Natural killer cell (primary cell): Measurements from ENCODE around the gene SLU7. TPM values are rescaled to one million over a fixed set of nuclear protein-coding genes. Genes with fewer than 3 reads are reported as not detected.

Experiments
- ATAC-seq, 3 donors: fragments of 150-1000 bp in 2 of 3; fragments of 200-7000 bp in 1 of 3; cut with Tn5 transposase; 1 replicate in 1 of 3; 2 replicates in 2 of 3; pipeline ENCODE4 v1.10.0; 2021; ENCODE audit warnings: mild to moderate bottlenecking in 2 of 3, moderate library complexity in 2 of 3
- DNase-seq, 2 donors: peaks; one replicate each; pipeline versions ENCODE4 v3.0.0 to v3.0.0-alpha.2; 2013 to 2021; ENCODE audit warnings: mixed read lengths in 1 of 2
- H3K27ac ChIP-seq: one replicate; pipeline ENCODE4 v1.5.1; 2013; ENCODE audit warnings: mild to moderate bottlenecking, low read length
- H3K27me3 ChIP-seq: one replicate; pipeline ENCODE4 v1.6.1; 2013; ENCODE audit warnings: low read length; ENCODE audit not compliant: control insufficient read depth, insufficient read depth
- H3K36me3 ChIP-seq: one replicate; pipeline ENCODE4 v1.6.1; 2013; ENCODE audit warnings: low read length; ENCODE audit not compliant: control insufficient read depth, insufficient read depth
- H3K4me1 ChIP-seq: one replicate; pipeline ENCODE4 v1.6.1; 2013; ENCODE audit warnings: low read length; ENCODE audit not compliant: control insufficient read depth, insufficient read depth
- H3K4me3 ChIP-seq: one replicate; pipeline ENCODE4 v1.5.1; 2013; ENCODE audit warnings: low read length
- H3K9me3 ChIP-seq: one replicate; pipeline ENCODE4 v1.6.1; 2013; ENCODE audit warnings: low read length; ENCODE audit not compliant: control insufficient read depth, insufficient read depth
- H3K27ac Mint-ChIP-seq, 2 donors: one replicate each; pipeline ENCODE4 v1.8.0; 2022; ENCODE audit warnings: mild to moderate bottlenecking in 2 of 2, mixed read lengths in 2 of 2, moderate library complexity in 1 of 2
- H3K27me3 Mint-ChIP-seq, 2 donors: one replicate each; pipeline ENCODE4 v1.8.0; 2022; ENCODE audit warnings: low read depth in 2 of 2, mixed read lengths in 2 of 2
- H3K36me3 Mint-ChIP-seq: one replicate; pipeline ENCODE4 v1.8.0; 2022; ENCODE audit warnings: mixed read lengths
- H3K4me1 Mint-ChIP-seq, 2 donors: one replicate each; pipeline ENCODE4 v1.8.0; 2022; ENCODE audit warnings: mixed read lengths in 2 of 2
- H3K4me3 Mint-ChIP-seq: one replicate; pipeline ENCODE4 v1.8.0; 2022; ENCODE audit warnings: mild to moderate bottlenecking, moderate library complexity, mixed read lengths
- H3K9me3 Mint-ChIP-seq, 2 donors: one replicate each; pipeline ENCODE4 v1.8.0; 2022; ENCODE audit warnings: mixed read lengths in 2 of 2
- WGBS: methylation state at CpG from one replicate; pipeline ENCODE4 v1.1.7; 2013; ENCODE audit warnings: missing lambda C conversion rate; ENCODE audit not compliant: insufficient coverage; 5-methylcytosine and 5-hydroxymethylcytosine counted together
- intact Hi-C: fragments of 100-400 bp; cut with micrococcal nuclease; formaldehyde crosslinking; loops from one replicate; pipeline ENCODE4 v1.14.2; 2022
- total RNA-seq, 4 donors: library from RNA; stranded (reverse); fragments of 120-200 nt in 1 of 4; gene quantifications; one replicate each; pipeline versions ENCODE4 v1.2.3 to v1.2.4, GENCODE V29; 2013 to 2022
- TF ChIP-seq, protein P1 (sequence below): fragments of 200-600 bp; IDR thresholded peaks from one replicate; pipeline ENCODE4 v1.8.0; 2022; ENCODE audit warnings: antibody characterized with exemption

Gene SLU7
- total RNA-seq, 3 donors from 2014 or later (not counting 1 experiment from before 2014, with no cell fraction given): 114 to 143 (median 118) TPM

DNA sequence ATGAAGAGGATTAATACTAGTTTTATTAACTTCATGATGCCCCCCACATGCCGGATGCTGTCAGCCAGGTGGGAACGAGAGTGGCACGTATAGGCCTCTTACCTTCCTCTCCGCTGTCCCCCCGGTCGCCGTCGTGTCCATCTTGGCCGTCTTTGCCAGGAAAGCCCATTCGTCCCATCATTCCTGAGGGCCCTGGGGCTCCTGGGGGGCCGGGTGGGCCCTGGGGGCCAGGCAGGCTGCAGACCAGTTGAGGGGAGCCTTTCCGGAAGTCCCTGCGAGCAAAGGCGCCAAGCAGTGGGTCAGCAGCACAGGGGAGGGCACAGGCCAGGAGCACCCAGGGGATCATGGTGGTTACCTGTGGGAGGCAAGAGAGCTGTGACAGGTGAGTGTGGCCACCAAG lies 64.2 kb downstream of the SLU7 start:
- no peaks in the 10 kb centered on the region for H3K4me1 ChIP-seq
- intact Hi-C loops: no loop called here
- H3K36me3 Mint-ChIP-seq: no peaks in the 10 kb centered on the region
- ATAC-seq (no peak), DNase-seq (no peak)
- no peaks in the 10 kb centered on the region for H3K9me3 ChIP-seq
- no peak overlapping the region for H3K27ac Mint-ChIP-seq
- H3K4me1 Mint-ChIP-seq: no peaks in the 10 kb centered on the region
- H3K4me3 Mint-ChIP-seq: no peak overlapping the region
- H3K27ac ChIP-seq: no peak overlapping the region
- peaks cover 2 to 5% of the 10 kb centered on the region in 2 donors for H3K27me3 Mint-ChIP-seq
- TF ChIP-seq, protein P1, sequence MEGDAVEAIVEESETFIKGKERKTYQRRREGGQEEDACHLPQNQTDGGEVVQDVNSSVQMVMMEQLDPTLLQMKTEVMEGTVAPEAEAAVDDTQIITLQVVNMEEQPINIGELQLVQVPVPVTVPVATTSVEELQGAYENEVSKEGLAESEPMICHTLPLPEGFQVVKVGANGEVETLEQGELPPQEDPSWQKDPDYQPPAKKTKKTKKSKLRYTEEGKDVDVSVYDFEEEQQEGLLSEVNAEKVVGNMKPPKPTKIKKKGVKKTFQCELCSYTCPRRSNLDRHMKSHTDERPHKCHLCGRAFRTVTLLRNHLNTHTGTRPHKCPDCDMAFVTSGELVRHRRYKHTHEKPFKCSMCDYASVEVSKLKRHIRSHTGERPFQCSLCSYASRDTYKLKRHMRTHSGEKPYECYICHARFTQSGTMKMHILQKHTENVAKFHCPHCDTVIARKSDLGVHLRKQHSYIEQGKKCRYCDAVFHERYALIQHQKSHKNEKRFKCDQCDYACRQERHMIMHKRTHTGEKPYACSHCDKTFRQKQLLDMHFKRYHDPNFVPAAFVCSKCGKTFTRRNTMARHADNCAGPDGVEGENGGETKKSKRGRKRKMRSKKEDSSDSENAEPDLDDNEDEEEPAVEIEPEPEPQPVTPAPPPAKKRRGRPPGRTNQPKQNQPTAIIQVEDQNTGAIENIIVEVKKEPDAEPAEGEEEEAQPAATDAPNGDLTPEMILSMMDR: no peak
- no peak overlapping the region for H3K4me3 ChIP-seq
- H3K9me3 Mint-ChIP-seq: no peaks in the 10 kb centered on the region
- no peaks in the 10 kb centered on the region for H3K27me3 ChIP-seq
- 90% methylated on average over 14 of the region's 14 CpGs for WGBS
- H3K36me3 ChIP-seq: no peaks in the 10 kb centered on the region

GRCh38 chr5:160353379-160353778 lies 65.5 kb downstream of the SLU7 start:
- no peaks in the 10 kb centered on the region for H3K36me3 ChIP-seq
- no peak for DNase-seq
- TF ChIP-seq, protein P1: no peak
- H3K27ac ChIP-seq: no peak overlapping the region
- intact Hi-C loops: no loop called here
- Mint-ChIP-seq H3K4me3 (no peak overlapping the region), H3K36me3 (no peaks in the 10 kb centered on the region), H3K27ac (no peak overlapping the region), H3K9me3 (no peaks in the 10 kb centered on the region), H3K27me3 (peaks cover 2 to 5% of the 10 kb centered on the region in 2 donors), H3K4me1 (no peaks in the 10 kb centered on the region)
- H3K4me1 ChIP-seq: no peaks in the 10 kb centered on the region
- H3K9me3 ChIP-seq: no peaks in the 10 kb centered on the region
- no peaks in the 10 kb centered on the region for H3K27me3 ChIP-seq
- no peak overlapping the region for H3K4me3 ChIP-seq
- no peak for ATAC-seq
- 94% methylated on average over 8 of the region's 8 CpGs for WGBS

- Histone ChIP-seq H3K4me3 (no peak overlapping the region), H3K9me3 (no peaks in the 10 kb centered on the region), H3K4me1 (no peaks in the 10 kb centered on the region), H3K27me3 (no peaks in the 10 kb centered on the region), H3K36me3 (no peaks in the 10 kb centered on the region), H3K27ac (no peak overlapping the region)
- no peak for ATAC-seq
- TF ChIP-seq, protein P1: no peak
- 95% methylated on average over 4 of the region's 4 CpGs for WGBS
- no peak for DNase-seq
- Mint-ChIP-seq H3K27ac (no peak overlapping the region), H3K9me3 (no peaks in the 10 kb centered on the region), H3K4me3 (no peak overlapping the region), H3K36me3 (no peaks in the 10 kb centered on the region), H3K27me3 (peaks cover 2% of the 10 kb centered on the region in 2 donors), H3K4me1 (no peaks in the 10 kb centered on the region)
- intact Hi-C loops: no loop called here
Measured at GRCh38 chr5:160352308-160352707, 66.6 kb downstream of the SLU7 start.

Other genes starting within 250 kb of the SLU7 start
- gene FABP6, start 189.6 kb downstream of the SLU7 start, total RNA-seq: not detected
- gene CCNJL, start 106.5 kb downstream of the SLU7 start, total RNA-seq: 10 to 100 TPM; 19.9 to 32.1 (median 20.7) TPM
- gene C1QTNF2, start 48.5 kb downstream of the SLU7 start, total RNA-seq: not detected
- under 1 TPM; 0.28 to 0.57 (median 0.33) TPM for gene FAM200C, start 19.0 kb downstream of the SLU7 start, total RNA-seq
- 10 to 100 TPM; 11.7 to 14.8 (median 12.1) TPM for gene PTTG1, start 2.8 kb upstream of the SLU7 start, total RNA-seq